ENCODE data around the gene CD83. TPM values are rescaled to one million over a fixed set of nuclear protein-coding genes. Genes with fewer than 3 reads are reported as not detected.

The CD83 gene
- total RNA-seq, 1 experiment from 2014 or later = 7.0 TPM

- Histone ChIP-seq H2AK5ac (ENCODE audit: insufficient read length, low read length) (no peak overlapping the region), H2AFZ (ENCODE audit: low read length) (no peak overlapping the region), H3K9ac (ENCODE audit: extremely low read depth, insufficient read length, low read length) (no peak overlapping the region), H2BK20ac (ENCODE audit: low read depth, low read length, poor library complexity, severe bottlenecking) (no peak overlapping the region), H3T11ph (ENCODE audit: low read length) (no peak overlapping the region), H3K4me1 (ENCODE audit: insufficient read depth, low read length) (no peaks in the 10 kb centered on the region), H3K4me2 (ENCODE audit: insufficient read depth, insufficient read length, low read length) (no peak overlapping the region), H3K14ac (ENCODE audit: insufficient read depth, low read length) (no peak overlapping the region), H2BK120ac (ENCODE audit: low read depth, low read length, poor library complexity, severe bottlenecking) (no peak overlapping the region), H4K20me1 (ENCODE audit: control insufficient read depth, insufficient read depth, insufficient read length) (no peaks in the 10 kb centered on the region), H3K9me3 (ENCODE audit: control insufficient read depth, low read depth, low read length) (no peaks in the 10 kb centered on the region), H2BK15ac (ENCODE audit: low read depth, low read length) (no peak overlapping the region), H3K56ac (ENCODE audit: insufficient read length, low read depth, low read length) (no peak overlapping the region), H3K79me2 (ENCODE audit: insufficient read depth, low read length) (no peaks in the 10 kb centered on the region), H3K18ac (ENCODE audit: insufficient read length, low read depth, low read length) (no peak overlapping the region), H3K23me2 (ENCODE audit: insufficient read length, low read depth, low read length, poor library complexity, severe bottlenecking) (no peaks in the 10 kb centered on the region), H2BK5ac (ENCODE audit: insufficient read length, low read length) (no peak overlapping the region), H3K79me1 (ENCODE audit: insufficient read depth, low read depth, low read length, poor library complexity, severe bottlenecking) (no peaks in the 10 kb centered on the region), H4K91ac (ENCODE audit: insufficient read length, low read depth, low read length) (no peak overlapping the region), H4K5ac (ENCODE audit: insufficient read length, low read depth, low read length) (no peak overlapping the region), H4K8ac (replicated peaks; ENCODE audit: insufficient read length, low read depth, low read length) (no peak overlapping the region), H3K27ac (ENCODE audit: insufficient read length, low read depth, low read length) (no peak overlapping the region), H2BK12ac (ENCODE audit: insufficient read length, low read depth, low read length) (no peak overlapping the region), H3K27me3 (ENCODE audit: insufficient read depth, low read length) (no peaks in the 10 kb centered on the region), H3K23ac (ENCODE audit: insufficient read length, low read depth, low read length) (no peak overlapping the region), H3K4ac (ENCODE audit: low read depth, low read length) (no peak overlapping the region)
- H3K4me3 Mint-ChIP-seq = no peak overlapping the region
- peaks cover 6 to 11% of the 10 kb centered on the region in 2 experiments for H3K4me1 Mint-ChIP-seq
- WGBS (ENCODE audit: extremely low coverage, insufficient read length, low lambda C conversion rate) = no CpG with 5 or more reads among the region's 7 CpGs
- no peaks in the 10 kb centered on the region for H3K27me3 Mint-ChIP-seq (ENCODE audit: low read depth)
- peaks cover 2 to 11% of the 10 kb centered on the region in 2 experiments; a peak in 3 of 5 replicates for H3K9me3 Mint-ChIP-seq
- no peak for DNase-seq
- peaks cover 0 to 6% (median 2%) of the 10 kb centered on the region in 3 experiments; a peak in 3 of 7 replicates for H3K36me3 Mint-ChIP-seq (ENCODE audit: insufficient read depth in 1 of 3, low read depth in 3 of 3)
- no peak overlapping the region for H3K27ac Mint-ChIP-seq
- TF ChIP-seq, protein P1, sequence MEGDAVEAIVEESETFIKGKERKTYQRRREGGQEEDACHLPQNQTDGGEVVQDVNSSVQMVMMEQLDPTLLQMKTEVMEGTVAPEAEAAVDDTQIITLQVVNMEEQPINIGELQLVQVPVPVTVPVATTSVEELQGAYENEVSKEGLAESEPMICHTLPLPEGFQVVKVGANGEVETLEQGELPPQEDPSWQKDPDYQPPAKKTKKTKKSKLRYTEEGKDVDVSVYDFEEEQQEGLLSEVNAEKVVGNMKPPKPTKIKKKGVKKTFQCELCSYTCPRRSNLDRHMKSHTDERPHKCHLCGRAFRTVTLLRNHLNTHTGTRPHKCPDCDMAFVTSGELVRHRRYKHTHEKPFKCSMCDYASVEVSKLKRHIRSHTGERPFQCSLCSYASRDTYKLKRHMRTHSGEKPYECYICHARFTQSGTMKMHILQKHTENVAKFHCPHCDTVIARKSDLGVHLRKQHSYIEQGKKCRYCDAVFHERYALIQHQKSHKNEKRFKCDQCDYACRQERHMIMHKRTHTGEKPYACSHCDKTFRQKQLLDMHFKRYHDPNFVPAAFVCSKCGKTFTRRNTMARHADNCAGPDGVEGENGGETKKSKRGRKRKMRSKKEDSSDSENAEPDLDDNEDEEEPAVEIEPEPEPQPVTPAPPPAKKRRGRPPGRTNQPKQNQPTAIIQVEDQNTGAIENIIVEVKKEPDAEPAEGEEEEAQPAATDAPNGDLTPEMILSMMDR (conservative IDR thresholded peaks at IDR 0.05) = no peak
Observed at GRCh38 chr6:14176429-14176828, 58.9 kb downstream of the CD83 start.
